Renal cortical epithelial cell (primary cell): ENCODE measurements around the gene NPC1L1. TPM values are rescaled to one million over a fixed set of nuclear protein-coding genes. Genes with fewer than 3 reads are reported as not detected.
A peak's percentile ranks its signal among the peaks of the same experiment; 100 is the strongest.
"Not testable (repeated sequence)": the region's sequence is repeated elsewhere in the genome, so short reads cannot be mapped to it uniquely, and the experiment has no call there.

Experiments used
- DNase-seq: peaks from one replicate; pipeline ENCODE4 v3.0.0-alpha.2; 2011; ENCODE audit warnings: low read depth
- total RNA-seq: library from RNA; depleted of rRNA; stranded (reverse); fragments of >200 nt; gene quantifications from 2 replicates; pipeline ENCODE4 v1.2.3, GENCODE V29; 2014

Gene NPC1L1
- total RNA-seq, 1 donor from 2014 or later = 0.20 TPM

DNA sequence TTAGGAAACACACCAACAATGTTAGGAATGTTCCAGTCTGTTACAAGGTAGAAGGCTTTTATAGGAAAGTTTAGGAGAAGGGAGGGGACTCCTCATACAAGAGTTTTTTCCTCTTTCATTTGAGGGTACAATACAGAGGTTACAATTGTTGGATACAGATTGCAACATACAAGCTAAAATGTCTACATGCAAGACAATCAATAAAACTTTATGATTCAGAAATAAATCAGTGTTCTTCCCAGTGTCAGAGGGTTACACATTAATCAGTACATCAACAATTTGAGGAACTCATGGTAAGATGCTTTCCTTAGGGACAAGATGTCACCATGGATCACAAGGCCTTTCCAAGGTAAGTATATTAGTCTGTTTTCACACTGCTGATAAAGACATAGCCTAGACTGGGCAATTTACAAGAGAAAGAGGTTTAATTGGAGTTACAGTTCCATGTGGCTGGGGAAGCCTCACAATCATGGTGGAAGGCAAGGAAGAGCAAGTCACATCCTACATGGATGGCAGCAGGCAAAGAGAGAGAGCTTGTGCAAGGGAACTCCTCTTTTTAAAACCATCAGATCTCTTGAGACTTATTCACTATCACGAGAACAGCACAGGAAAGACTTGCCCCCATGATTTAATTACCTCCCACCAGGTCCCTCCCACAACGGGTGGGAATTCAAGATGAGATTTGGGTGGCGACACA lies 34.4 kb downstream of the NPC1L1 start:
- not testable (repeated sequence) for DNase-seq

DNA sequence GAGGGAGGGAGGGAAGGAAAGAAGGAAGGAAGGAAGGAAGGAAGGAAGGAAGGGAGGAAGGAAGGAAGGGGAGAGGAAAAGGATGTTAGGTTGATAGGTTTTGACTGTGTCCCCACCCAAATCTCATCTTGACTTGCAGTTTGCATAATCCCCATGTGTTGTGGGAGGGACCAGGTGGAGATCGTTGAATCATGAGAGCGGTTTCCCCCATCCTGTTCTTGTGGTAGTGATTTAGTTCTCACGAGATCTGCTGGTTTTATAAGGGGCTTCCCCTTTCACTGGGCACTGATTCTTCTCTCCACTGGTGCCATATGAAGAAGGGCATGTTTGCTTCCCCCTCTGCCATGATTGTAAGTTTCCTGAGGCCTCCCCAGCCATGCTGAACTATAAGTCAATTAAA lies 35.5 kb downstream of the NPC1L1 start:
- no peak for DNase-seq

DNA sequence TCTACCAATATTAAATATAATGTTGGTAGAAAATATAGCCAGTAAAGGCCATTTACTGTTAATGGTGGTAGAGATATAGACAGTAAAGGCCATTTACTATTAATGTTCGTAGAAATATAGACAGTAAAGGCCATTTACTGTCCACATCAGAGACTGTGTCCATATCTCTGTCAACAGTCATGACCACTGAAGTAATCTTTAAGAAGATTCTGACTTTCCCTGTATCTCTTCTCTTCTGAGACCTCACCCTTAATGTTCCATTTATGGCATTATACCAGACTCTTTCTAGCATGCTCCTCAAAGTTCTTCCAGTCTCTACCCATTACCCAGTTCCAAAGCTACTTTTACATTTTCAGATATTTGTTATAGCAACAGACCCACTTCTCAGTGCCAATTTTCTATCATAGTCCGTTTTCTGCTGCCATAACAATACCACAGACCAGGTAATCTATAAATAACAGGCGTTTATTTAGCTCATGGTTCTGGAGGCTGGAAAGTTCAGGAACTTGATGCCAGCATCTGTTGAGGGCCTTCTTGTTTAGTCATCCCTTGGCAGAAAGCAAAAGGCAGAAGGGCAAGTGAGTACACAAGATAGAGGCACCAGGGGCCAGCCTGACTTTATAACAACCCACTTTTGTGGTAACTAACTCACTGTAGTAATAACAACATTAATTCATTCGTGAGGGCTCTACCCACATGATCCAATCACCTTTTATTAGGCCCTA lies 42.7 kb downstream of the NPC1L1 start:
- no peak for DNase-seq

DNA sequence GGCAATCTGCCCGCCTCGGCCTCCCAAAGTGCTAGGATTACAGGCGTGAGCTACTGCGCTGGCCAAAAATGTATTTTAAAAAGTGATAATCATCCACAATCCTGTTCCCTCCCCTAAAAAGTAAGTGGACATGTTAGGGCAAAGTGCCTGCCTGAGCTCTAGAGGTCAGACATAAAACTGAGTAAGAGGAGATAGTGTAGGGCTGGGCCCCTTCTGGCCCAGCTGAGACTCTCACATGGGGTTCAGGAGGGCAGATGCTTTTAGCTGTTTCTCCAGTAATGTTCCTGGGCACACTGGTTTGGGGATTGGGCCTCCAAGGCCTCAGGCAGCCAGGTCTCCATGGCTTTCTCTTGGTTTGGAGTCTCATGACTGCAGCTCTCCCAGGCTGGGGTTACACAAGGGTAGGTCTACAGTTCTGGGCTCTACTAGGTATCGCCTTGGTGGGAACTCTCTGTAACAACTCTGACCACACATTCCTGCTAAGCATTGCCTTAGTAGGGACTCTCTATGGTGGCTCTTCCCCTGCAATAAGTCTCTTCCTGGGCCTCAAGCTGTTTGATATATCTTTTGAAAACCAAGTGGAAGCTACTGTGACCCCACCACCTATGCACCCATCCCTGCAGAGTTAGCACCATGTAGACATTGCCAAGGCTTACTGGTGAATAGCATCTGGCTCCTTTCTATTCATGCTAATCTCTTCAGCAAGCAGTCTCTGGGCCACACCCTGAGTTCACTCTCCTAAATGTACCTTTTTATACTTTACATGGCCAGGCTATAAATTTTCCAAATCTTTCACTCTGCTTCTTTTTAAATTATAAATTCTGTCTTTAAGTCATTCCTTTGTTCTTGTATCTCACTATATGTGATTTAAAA lies 43.7 kb downstream of the NPC1L1 start:
- no peak for DNase-seq

DNA sequence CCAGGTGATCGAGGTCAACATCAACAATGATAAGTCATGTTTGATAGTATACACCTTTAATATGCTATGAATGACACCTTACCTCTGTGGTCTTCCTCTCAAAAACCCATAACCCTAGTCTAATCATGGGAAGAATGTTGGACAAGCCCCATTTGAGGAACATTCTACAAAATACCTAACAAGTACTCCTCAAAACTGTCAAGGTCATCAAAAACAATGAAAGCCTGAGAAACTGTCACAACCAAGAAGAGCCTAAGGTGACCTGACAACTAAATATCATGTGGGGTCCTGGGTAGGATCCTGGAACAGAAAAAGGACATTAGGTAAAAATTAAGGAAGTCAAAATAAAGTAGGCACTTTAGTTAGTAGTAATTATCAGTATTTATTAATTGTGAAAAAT lies 44.7 kb downstream of the NPC1L1 start:
- DNase-seq = no peak

DNA sequence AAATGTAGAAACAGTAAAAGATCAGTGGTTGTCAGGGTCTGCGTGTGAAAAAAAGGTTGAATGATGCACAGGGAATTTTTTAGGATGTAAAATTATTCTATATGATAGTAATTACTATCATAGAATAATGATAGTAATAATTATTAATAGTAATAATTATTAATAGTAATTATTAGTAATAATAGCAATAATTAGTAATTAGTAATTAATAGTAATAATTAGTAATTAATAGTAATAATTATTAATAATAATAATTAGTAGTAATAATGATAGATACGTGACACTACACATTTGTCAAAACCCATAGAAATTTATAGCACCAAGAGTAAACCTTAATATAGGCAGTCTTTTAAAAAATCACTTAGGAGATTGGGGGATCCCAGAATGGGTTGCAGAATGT lies 46.2 kb downstream of the NPC1L1 start:
- DNase-seq = no peak

DNA sequence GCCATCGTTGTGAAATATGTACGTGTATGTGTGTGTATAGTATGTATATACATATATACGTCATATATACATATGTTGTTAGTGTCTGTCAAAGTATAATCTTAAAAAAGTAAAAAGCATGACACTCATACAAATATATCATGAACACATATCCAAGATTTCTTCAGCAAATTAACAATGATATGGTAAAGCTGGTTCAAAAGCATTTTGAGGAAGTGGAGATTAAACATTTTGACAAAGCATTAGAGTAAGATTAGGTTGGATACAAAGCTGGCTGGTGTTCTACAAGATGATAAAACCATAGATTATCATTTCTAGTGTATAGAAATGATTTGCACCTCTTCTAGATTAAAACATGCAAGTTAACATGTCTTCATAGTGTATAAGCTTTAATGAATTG lies 49.9 kb downstream of the NPC1L1 start:
- DNase-seq = no peak

DNA sequence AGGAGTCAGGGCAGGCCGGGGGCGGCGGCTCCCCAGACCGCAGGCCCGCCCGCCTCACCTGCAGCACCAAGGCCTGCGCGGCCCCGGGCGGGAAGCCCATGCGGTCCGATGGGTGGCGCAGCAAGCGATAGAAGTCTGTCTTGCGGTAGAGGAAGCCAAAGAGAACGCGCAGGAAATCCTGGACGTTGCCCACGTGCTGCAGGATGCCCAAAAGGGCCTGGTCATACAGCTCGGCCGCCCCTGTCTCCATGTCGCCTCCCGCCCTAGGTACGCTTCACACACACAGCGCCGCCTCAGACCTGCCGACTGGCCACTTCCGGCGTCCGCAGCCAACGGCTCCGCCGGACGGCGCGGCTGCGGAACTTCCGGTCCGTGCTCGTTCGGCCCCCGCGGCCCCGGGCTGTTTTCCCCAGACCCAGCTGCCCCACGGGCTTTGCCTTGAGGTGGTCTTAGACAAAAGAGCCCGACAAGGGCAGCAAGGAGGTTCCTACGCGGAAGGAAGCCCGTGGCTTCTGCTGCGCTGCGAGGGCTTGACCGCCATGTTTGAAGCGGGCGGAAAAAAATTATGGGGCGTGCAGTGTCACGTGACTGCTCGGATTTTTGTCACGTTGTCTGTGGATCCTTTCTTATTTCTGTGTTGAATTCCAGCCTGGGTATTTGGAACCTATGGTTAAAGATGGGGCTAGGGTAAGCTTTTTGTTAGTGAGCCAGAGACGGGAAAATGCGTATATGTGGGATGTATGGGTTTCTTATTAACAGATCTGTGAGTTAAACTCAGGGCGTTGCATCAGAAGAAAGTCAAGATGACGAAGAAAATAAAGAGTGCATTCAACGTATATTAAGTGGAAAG lies 50.6 kb downstream of the NPC1L1 start, which contains the start of gene NUDCD3:
TSS of gene NUDCD3 (minus strand) at position 308 of the 850 bp plus-strand sequence. CDS start at position 250, 58 bp downstream.
- peak; percentile 61 for DNase-seq

DNA sequence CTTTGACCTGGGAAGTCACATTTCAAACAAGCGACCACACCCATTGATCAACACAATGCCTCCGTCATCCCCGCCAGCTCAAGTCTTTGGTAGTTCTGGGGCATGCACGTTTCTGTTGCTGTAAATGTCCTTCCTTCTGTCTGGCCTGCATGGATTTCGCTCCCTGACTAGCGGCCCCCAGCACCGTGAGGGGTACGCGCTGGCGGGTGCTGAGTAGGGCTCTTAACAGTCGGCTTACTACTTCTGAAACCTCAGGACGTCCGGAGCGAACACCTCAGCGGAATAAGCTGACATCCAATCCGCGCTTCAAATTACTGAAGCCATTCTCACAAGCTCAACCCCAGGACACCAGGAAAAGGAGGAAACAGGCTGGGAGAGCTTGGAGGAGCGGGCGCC lies 51.2 kb downstream of the NPC1L1 start:
- DNase-seq = no peak

DNA sequence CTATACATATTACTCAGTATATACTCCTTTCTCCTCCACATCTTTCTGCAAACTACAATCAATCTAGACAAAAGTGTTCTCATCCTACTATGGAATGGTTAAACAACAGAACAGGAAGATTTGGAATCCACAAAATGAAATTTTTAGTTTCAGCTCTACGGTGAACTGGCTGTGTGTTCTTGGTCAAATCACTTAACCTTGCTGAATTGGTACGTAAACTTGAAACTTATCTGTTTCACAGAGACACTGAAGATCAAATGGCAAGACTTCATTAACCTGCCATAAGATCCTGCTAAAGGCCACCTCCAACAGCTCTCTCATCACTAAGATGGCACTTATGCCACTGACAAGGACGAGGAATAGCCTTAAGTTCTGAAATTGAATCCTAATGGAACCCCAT lies 52.2 kb downstream of the NPC1L1 start:
- no peak for DNase-seq

DNA sequence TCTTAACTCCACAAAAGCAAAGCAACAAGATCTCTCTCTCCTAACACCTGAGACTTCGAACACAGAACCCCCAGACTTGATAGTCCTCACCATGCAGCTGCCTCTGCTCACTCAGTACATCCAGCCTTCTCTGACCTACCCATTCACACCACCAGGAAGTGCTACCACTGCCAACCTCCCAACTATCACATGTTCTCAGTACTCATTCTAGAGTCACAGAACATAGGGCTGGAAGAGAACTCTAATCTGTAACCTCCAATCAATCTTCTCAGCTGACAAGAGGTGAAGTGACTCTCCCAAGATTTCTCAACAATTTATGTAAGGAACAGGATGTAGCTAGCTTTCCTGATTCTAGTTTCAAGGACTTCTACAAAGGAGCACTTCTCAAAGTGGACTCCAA lies 54.4 kb downstream of the NPC1L1 start:
- peak; percentile 82 for DNase-seq

DNA sequence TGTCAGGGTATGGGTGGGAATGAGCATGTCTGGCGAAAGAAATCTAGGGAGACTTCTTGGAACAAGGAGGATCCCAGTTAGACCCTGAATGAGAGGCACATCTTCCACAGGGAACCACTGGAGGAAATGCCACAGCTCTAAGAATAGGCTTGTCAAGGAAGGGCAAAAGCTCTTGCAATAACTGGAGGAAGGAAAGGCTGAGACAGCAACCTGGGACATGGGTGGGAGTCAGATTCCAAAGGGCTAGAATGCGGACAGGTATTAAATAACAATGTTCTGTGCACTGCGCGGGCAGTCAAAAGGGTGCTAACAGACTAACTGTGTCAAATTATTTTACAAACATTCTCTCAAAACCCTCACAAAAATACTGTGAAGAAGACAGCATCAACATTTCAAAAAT lies 55.1 kb downstream of the NPC1L1 start:
- no peak for DNase-seq

DNA sequence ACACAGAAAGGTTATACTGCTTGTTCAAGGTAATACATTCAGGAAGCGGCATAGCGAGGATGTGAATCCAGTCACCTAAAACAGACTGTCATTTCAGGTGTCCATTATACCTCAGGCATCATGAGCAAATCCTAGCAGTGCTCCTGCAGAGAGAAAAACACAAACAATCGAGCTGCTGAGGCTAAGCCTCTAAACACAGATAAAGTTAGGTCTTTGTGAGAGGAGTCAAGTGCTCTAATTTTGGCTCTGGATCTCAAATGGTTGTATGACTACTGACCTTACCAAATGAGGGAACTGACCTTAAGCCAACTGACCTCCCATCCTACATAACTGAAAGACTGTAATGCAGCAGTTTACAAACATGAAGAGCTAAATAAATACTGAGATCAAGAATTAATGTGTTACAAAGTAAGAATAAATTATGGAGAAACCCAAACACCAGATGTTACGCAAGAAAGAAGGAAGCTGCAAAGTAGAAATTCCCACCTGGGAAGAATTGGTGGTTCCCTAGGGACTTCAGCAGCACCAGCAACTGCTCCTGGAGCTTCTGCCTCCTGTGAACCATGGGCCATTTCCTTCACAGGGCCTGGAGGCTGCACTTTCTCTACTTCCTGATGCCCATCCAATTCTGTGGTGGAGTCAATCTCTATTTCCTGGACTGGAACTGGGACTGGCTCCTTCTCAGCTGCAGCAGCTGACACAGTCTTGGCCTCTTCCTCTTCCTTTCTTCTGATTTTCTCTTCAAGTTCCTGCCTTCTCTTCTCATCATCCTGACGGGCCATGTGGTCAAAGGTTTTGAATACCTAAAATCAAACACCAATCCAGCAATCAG lies 56.4 kb downstream of the NPC1L1 start:
- DNase-seq = peak; percentile 57

DNA sequence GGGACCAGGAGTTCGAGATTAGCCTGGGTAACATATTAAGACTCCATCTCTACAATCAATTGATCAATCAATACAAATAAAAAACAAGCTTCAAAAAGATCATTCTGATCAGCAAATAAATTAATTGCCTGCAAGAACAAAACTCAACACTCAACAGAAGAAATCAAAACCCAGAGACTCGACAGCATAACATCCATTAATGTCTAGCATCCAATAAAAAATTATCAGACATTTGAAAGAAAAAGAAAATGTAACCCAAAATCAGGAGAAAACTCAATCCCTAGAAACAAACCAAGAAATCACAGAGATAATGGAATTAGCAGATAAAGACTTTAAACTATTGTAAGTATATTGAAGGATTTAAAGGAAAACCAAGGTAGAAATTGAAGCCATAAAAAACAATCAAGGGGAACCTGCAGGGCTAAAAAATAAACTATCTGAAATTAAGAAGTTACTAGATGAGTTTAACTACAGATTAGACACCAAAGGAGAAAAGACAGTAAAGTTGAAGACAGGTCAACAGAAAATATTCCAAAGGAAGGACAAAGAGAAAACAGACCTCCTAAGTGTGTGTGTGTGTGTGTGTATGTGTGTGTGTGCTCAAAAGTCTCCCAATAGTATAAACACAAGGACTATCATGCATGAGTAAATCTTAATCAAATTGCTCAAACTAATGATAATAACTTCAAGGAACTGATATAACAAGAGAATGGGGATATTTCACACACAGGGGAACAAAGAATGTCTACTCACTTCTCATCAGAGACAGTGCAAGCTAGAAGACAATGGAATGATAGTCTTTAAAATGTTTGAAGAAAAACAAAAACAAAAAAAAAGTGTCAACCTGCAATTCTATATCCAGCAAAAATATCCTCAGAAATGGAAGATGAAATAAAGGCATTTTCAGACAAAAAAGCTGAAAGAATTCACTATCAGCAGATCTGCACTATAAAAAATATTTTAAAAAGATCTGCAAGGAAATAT lies 58.3 kb downstream of the NPC1L1 start:
- no peak for DNase-seq

DNA sequence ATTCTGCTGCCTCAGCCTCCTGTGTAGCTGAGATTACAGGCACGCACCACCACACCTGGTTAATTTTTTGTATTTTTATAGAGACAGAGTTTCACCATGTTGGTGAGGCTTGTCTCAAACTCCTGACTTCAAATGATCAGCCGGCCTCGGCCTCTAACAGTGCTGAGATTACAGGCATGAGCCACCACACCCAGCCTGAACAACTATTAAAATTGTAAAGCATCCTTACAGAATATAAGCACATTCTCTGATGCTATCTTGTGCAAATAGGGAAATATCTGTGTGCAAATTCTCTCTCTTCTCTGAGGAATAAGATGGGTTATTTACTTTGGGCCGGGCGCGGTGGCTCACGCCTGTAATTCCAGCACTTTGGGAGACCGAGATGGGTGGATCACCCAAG lies 63.2 kb downstream of the NPC1L1 start:
- no peak for DNase-seq

DNA sequence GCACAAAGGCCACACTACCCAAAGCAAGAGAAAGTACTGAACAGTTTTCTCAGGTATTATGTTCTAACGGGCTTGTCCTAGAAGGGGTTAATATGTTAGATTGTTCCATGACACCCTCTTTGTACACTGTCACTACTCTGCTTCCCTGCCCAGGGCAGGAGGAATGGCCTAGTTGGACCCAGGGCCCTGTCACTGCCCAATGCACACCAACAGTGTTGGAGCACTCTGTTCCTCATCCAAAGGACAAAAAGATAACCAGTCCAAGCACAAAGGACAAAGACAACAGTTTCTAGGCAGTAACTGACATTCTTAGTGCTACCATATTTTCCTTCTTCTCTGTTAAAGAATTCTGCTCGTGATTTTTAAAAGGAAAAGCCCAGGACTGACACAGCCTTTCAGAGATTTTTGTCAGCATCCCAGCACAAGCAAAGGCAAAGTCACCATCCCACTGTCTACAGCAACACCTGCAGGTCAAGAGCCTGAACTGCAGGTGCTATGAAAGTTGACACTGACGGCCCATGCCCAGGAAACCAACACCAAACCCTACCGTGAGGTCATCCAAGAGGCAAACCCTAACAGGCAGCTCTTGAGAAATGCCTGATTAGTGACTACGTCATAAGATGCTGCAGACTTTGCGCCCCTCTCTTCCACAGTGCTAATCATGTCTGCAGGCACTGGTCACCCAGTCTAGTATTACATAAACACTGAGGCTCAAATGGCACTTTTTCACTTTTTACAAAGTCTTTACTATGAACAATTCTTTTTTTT lies 63.9 kb downstream of the NPC1L1 start:
- DNase-seq = peak; percentile 77

DNA sequence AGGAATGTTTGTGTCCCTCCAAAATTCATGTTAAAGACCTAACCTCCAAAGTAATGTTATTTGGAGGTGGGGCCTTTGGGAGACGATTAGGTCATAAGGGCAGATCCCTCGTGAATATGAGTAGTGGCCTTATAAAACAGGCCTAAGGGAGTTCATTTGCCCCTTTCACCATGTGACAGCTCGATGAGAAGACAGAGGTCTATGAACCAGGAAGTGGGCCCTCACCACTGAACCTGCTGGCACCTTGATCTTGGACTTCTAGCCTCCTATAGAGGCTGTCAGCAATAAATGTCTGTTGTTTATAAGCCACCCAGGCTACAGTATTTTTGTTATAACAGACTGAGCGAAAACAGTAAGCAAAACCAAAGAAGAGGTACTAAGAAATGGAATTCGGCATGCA lies 64.8 kb downstream of the NPC1L1 start:
- DNase-seq = no peak

DNA sequence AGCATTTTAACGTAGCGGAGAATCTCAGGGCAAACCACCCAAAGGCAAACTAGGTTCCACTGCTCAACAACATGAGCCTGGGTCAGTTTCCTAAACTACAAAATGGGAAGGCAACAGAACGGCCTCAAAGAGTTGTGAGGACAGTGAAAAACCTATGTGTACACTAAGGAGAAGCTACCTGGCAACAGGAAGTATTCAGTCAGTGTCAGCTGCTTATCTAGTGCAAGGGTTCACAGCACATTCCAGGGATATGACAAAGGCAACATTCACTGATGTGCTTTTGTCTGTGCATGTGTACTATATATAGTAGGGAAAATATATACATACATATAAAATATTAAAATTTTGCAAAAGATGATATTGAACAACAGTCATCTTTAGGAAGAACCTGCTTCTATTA lies 67.8 kb downstream of the NPC1L1 start:
- DNase-seq = peak; percentile 73

DNA sequence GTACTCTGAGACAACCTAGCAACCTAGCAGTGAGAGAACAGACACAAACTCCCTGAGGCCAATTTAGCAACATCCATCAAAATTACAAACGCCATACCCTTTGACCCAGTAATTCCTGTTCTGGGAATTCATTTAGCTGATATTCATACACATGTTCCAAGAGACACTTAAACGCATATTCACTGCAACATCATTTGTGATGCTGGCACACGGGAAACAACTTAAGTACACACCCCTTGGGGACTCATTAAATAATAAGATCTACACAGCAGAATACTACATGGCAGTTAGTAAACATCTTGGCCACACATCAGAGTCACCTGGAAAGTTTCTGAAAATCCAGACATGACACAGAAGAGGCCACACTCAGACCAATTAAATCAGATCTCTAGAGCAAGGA lies 68.3 kb downstream of the NPC1L1 start:
- DNase-seq = no peak
